ENCODE measurements around the gene PTPRM. TPM values are rescaled to one million over a fixed set of nuclear protein-coding genes. Genes with fewer than 3 reads are reported as not detected.

Gene PTPRM
- total RNA-seq, 1 experiment from 2014 or later, result 45.6 TPM

DNA sequence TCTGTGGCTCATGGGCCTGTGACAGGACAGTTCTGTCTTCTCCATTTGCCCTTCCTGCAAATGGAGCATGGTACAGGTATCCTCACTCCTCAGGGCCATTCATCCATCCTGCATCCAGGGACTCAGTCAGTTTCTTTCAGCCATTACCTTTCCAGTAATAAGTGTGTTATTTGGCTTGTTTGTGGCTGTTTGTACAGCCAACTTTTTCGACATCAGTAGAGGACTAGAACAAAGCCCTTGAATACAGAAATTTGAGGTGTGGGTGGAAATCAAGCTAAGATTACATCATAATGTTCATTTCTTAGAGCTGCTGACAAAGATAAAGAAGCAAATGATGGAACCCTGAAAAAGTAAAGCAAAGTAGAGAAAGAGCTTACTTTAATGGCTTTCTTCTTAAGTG, 290.4 kb downstream of the PTPRM start:
- no TSS peak for BruUV-seq (replicated peaks)
- CTCF ChIA-PET, result no interaction called here

DNA sequence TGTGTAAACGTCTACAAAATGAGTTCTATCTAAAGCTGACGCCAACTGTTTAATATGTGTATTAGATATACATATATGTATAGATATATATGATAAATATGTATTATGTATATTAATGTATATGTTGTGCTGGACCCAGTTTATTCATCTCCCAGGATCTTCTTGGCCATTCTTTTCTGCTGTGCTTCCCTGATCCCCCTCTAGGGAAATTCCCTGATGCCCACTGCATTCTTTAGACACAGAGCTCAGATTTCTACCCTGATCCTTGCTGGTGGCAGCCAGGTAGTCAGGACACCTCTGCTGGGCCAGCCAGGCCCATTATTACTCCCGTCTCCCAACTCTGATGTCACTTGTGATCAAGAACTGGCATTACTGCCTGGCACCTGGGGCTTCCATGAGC, 292.0 kb downstream of the PTPRM start:
- Histone ChIP-seq H3K9me3 (ENCODE audit: low read length) (no peaks in the 10 kb centered on the region), H3K4me2 (ENCODE audit: low read length) (no peak overlapping the region), H3K9me2 (replicated peaks; ENCODE audit: low read length) (no peaks in the 10 kb centered on the region), H3K79me2 (ENCODE audit: low read length) (no peaks in the 10 kb centered on the region), H2AFZ (ENCODE audit: low read length) (no peak overlapping the region), H3K27ac (ENCODE audit: low read length) (no peak overlapping the region), H3K27me3 (ENCODE audit: low read length) (no peaks in the 10 kb centered on the region), H3K4me3 (ENCODE audit: low read length) (no peak overlapping the region), H3K36me3 (ENCODE audit: low read depth, low read length) (no peaks in the 10 kb centered on the region), H3K4me1 (ENCODE audit: insufficient read depth, low read length) (peaks cover 14% of the 10 kb centered on the region), H3K9ac (ENCODE audit: low read length) (no peak overlapping the region), H3F3A (ENCODE audit: low read length, unreplicated experiment) (no peaks in the 10 kb centered on the region), H4K20me1 (ENCODE audit: low read length) (no peaks in the 10 kb centered on the region)
- CTCF ChIA-PET, result no interaction called here
- POLR2A ChIA-PET (ENCODE audit: unreplicated experiment), result no interaction called here
- DNase-seq (no peak), ATAC-seq (no peak)
- intact Hi-C loops (cut with micrococcal nuclease), result no loop called here
- BruUV-seq (replicated peaks), result no TSS peak
- TF ChIP-seq EZH2phosphoT487 (IDR thresholded peaks at IDR 0.05; ENCODE audit: borderline replicate concordance, low read length) (no peak), EZH2 (IDR thresholded peaks at IDR 0.05; ENCODE audit: low read length, unreplicated experiment) (no peak)
- TF ChIP-seq, protein P1, sequence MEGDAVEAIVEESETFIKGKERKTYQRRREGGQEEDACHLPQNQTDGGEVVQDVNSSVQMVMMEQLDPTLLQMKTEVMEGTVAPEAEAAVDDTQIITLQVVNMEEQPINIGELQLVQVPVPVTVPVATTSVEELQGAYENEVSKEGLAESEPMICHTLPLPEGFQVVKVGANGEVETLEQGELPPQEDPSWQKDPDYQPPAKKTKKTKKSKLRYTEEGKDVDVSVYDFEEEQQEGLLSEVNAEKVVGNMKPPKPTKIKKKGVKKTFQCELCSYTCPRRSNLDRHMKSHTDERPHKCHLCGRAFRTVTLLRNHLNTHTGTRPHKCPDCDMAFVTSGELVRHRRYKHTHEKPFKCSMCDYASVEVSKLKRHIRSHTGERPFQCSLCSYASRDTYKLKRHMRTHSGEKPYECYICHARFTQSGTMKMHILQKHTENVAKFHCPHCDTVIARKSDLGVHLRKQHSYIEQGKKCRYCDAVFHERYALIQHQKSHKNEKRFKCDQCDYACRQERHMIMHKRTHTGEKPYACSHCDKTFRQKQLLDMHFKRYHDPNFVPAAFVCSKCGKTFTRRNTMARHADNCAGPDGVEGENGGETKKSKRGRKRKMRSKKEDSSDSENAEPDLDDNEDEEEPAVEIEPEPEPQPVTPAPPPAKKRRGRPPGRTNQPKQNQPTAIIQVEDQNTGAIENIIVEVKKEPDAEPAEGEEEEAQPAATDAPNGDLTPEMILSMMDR (conservative IDR thresholded peaks at IDR 0.05; ENCODE audit: low read depth, low read length), result no peak

More for the DNA sequence above, 290.4 kb downstream of the PTPRM start:
- no peaks in the 10 kb centered on the region for H4K20me1 ChIP-seq (ENCODE audit: low read length)
- no peaks in the 10 kb centered on the region for H3K79me2 ChIP-seq (ENCODE audit: low read length)
- peaks cover 14% of the 10 kb centered on the region for H3K4me1 ChIP-seq (ENCODE audit: insufficient read depth, low read length)
- H3K36me3 ChIP-seq (ENCODE audit: low read depth, low read length), result no peaks in the 10 kb centered on the region
- TF ChIP-seq EZH2phosphoT487 (IDR thresholded peaks at IDR 0.05; ENCODE audit: borderline replicate concordance, low read length), result no peak
- TF ChIP-seq EZH2 (IDR thresholded peaks at IDR 0.05; ENCODE audit: low read length, unreplicated experiment), result no peak
- TF ChIP-seq, protein P1 (conservative IDR thresholded peaks at IDR 0.05; ENCODE audit: low read depth, low read length), result no peak
- no peak overlapping the region for H3K4me3 ChIP-seq (ENCODE audit: low read length)
- no peaks in the 10 kb centered on the region for H3F3A ChIP-seq (ENCODE audit: low read length, unreplicated experiment)
- ATAC-seq, result no peak
- H3K27ac ChIP-seq (ENCODE audit: low read length), result no peak overlapping the region
- no peaks in the 10 kb centered on the region for H3K27me3 ChIP-seq (ENCODE audit: low read length)
- no peak overlapping the region for H3K9ac ChIP-seq (ENCODE audit: low read length)
- H2AFZ ChIP-seq (ENCODE audit: low read length), result no peak overlapping the region
- POLR2A ChIA-PET (ENCODE audit: unreplicated experiment), result no interaction called here
- DNase-seq, result no peak
- intact Hi-C loops (cut with micrococcal nuclease), result no loop called here
- H3K4me2 ChIP-seq (ENCODE audit: low read length), result no peak overlapping the region
- H3K9me2 ChIP-seq (replicated peaks; ENCODE audit: low read length), result no peaks in the 10 kb centered on the region
- no peaks in the 10 kb centered on the region for H3K9me3 ChIP-seq (ENCODE audit: low read length)

DNA sequence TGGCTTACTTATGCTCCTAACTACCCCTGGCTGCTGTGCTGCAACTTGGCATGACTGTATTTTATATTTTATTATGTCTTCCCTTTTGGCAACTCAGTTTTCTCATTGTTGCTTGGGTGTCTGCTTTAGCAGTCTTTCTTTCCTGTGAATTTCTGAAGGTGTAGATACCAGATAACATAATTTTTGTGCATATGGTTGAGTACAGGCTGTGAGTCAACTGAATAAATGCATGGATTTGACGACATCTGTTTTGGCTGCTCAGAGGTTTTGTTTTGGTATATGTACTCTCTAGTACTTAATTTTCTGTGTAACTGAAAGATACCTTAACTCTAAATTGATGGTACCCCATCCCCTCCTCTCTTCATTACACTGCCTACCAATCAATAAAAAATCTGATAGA, 303.1 kb downstream of the PTPRM start:
- Histone ChIP-seq H3K9ac (ENCODE audit: low read length) (no peak overlapping the region), H3K4me2 (ENCODE audit: low read length) (no peak overlapping the region), H4K20me1 (ENCODE audit: low read length) (no peaks in the 10 kb centered on the region), H3K4me3 (ENCODE audit: low read length) (no peak overlapping the region), H3K79me2 (ENCODE audit: low read length) (0 out of 2 replicates have a peak, but pooled peaks cover 5% of the 10 kb centered on the region), H3K36me3 (ENCODE audit: low read depth, low read length) (no peaks in the 10 kb centered on the region), H3K9me2 (replicated peaks; ENCODE audit: low read length) (no peaks in the 10 kb centered on the region), H3K9me3 (ENCODE audit: low read length) (no peaks in the 10 kb centered on the region), H3K27ac (ENCODE audit: low read length) (no peak overlapping the region), H3K27me3 (ENCODE audit: low read length) (no peaks in the 10 kb centered on the region), H3F3A (ENCODE audit: low read length, unreplicated experiment) (peaks cover 5% of the 10 kb centered on the region), H3K4me1 (ENCODE audit: insufficient read depth, low read length) (peaks cover 27% of the 10 kb centered on the region), H2AFZ (ENCODE audit: low read length) (no peak overlapping the region)
- no peak for DNase-seq
- TF ChIP-seq EZH2phosphoT487 (IDR thresholded peaks at IDR 0.05; ENCODE audit: borderline replicate concordance, low read length), result no peak
- no peak for TF ChIP-seq EZH2 (IDR thresholded peaks at IDR 0.05; ENCODE audit: low read length, unreplicated experiment)
- TF ChIP-seq, protein P1 (conservative IDR thresholded peaks at IDR 0.05; ENCODE audit: low read depth, low read length), result no peak
- intact Hi-C loops (cut with micrococcal nuclease), result loop anchor here (10.0 kb wide), 1 partner anchor 455 kb away; no protein-coding TSS in a partner anchor
- ATAC-seq, result no peak
- CTCF ChIA-PET, result interaction anchor here (0.6 kb wide), 1 partner anchor 278 kb away, joined by 5 read pairs; no protein-coding TSS in a partner anchor
- no TSS peak for BruUV-seq (replicated peaks)
- POLR2A ChIA-PET (ENCODE audit: unreplicated experiment), result no interaction called here
